ENCODE measurements around the gene ZFPM1.

GRCh38 chr16:88412766-88413165 is 40.3 kb upstream of the ZFPM1 start:
- no peak for TF ChIP-seq SUZ12 (IDR thresholded peaks at IDR 0.05; ENCODE audit: low read length)
- no peak for TF ChIP-seq CTCF (IDR thresholded peaks at IDR 0.05; ENCODE audit: control extremely low read depth in 1 of 3, insufficient read depth in 1 of 3, low read depth in 1 of 3, low read length in 3 of 3)
- no peak for TF ChIP-seq POLR2A (IDR thresholded peaks at IDR 0.05; ENCODE audit: control extremely low read depth in 1 of 2, low read depth in 2 of 2, low read length in 2 of 2)
- no peak for TF ChIP-seq ATF2 (IDR thresholded peaks at IDR 0.05; ENCODE audit: low read length)
- TF ChIP-seq BRCA1 (IDR thresholded peaks at IDR 0.05; ENCODE audit: low read depth, low read length), result no peak
- TF ChIP-seq SAP30 (IDR thresholded peaks at IDR 0.05; ENCODE audit: insufficient read depth, insufficient replicate concordance, low read length), result no peak
- TF ChIP-seq POLR2AphosphoS5 (IDR thresholded peaks at IDR 0.05; ENCODE audit: low read depth, low read length), result no peak
- TF ChIP-seq ATF3 (IDR thresholded peaks at IDR 0.05; ENCODE audit: insufficient read depth, low read depth, low read length), result no peak
- TF ChIP-seq CREB1 (IDR thresholded peaks at IDR 0.05), result no peak
- no peak for TF ChIP-seq EP300 (IDR thresholded peaks at IDR 0.05; ENCODE audit: borderline replicate concordance in 1 of 2, low read depth in 2 of 2, low read length in 2 of 2)
- TF ChIP-seq RXRA (IDR thresholded peaks at IDR 0.05; ENCODE audit: insufficient read depth, low read depth, low read length), result no peak
- TF ChIP-seq PHF8 (conservative IDR thresholded peaks at IDR 0.05; ENCODE audit: low read depth, low read length), result no peak
